Activated CD8-positive, alpha-beta memory T cell treated with anti-CD3 and anti-CD28 coated beads for 4 hours (primary cell): ENCODE results near the gene C3orf18.

Source experiments
- DNase-seq, 2 donors: peaks; one replicate each; pipeline ENCODE4 v3.0.0-alpha.2; 2020; ENCODE audit warnings: low read depth in 2 of 2

Gene C3orf18

GRCh38 chr3:50603261-50604109, 35.9 kb upstream of the C3orf18 start:
- no peak for DNase-seq

DNA sequence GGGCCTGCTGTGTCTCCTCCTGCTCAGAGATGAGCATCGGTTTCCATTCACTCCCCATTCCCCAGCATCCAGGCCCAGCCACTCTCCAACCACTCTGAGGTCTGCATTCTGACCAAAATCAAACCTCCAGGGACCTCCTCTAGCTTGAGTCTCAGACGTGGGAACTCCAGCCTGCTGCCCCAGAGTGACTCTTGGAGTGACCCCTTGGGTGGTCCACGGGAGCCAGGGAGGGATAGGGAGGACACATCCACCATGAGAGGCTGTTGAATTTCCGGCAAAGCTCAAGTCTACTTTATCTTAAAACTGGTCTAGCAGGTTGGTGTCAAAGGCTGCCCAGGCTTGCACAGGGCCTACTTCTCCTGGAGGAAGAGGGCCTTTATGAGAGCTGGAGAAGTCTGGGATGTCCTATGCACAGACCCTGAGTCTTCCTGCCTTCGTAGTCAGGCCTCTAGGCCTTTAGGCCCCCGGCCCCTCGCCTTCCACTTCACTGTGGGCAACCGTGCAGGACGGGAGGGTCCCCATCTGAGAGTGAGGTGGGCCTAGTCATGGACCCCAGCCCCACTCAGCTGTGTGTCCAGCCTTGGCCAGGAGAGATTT, 35.1 kb upstream of the C3orf18 start:
- no peak for DNase-seq

- DNase-seq: peak; percentile 59 to 89
Measured at GRCh38 chr3:50600841-50601591, 33.5 kb upstream of the C3orf18 start.

GRCh38 chr3:50600141-50600753, 32.7 kb upstream of the C3orf18 start:
- no peak for DNase-seq

GRCh38 chr3:50599716-50600118, 32.2 kb upstream of the C3orf18 start:
- no peak for DNase-seq

DNA sequence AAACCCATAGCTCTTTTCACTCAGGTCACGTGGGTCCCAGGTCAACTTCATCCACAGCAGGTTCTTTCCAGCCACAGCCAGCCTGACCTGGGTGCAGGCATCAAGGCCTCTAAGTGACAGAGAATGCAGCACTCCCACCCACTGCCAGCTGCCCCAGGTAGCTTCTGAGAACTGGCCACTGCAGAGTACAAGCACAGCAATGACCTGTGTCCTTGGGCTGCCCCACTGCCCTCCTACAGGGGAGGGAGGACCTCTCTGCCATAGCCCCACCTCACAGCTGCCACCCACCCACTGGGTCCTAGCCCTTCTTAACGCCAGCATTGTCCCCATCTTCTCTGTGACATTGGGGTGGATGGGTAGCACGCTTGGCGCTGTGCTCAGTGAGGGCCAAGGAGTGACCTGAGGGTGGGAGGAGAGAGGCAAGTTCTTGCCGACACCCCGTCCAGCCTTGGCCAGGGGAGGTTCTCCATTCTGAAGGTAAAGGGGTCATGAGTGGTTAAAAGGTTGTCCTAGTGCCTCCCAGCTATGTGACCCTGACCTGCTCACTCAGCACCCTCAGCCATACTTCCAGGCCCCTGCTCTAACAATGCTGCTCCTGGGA, 31.7 kb upstream of the C3orf18 start:
- no peak for DNase-seq

DNA sequence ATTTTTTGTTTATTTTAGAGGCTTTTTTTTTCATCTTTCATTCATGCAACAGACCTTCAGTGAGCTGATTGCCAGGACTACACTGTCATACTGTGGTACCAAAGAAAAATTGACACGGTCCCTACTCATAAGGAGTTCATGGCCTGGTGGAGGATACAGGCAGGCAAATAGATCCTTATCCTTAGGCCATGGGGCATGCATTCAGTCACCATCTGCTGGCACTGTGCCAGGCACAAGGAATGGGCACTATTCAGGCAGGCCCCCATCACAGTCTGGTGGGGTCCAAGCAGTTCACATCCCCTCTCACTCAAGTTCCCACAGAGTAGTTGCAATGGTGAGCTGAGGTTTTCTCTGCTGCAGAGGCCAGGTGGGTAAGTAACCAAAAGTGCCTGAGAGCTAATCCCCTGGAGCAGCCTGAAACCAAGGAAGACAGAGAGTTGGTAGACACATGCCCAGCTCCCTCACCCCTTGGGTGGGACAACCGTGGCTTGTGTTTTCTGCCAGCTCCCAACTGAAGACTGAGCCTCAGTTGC, 26.8 kb upstream of the C3orf18 start:
- no peak for DNase-seq

DNA sequence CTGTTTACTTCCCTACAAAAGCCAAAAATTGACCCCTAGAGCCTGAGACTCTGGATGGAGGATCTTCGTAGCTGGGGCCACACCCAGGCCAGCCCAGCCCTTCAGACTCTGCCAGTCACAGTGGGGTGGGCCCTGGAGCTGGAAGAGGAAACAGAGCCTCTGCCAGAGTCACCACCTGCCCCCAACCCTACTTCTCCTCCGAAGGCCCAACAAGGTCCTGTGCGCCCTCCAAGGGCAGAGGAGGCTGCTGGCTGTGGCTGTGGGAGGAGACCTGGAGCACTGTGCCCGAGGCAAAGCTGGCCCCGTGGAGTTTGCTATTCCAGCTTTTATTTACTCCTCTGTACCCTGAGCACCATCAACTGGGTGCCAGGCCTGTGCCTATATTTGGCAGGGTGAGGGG, 25.0 kb upstream of the C3orf18 start:
- no peak for DNase-seq

DNA sequence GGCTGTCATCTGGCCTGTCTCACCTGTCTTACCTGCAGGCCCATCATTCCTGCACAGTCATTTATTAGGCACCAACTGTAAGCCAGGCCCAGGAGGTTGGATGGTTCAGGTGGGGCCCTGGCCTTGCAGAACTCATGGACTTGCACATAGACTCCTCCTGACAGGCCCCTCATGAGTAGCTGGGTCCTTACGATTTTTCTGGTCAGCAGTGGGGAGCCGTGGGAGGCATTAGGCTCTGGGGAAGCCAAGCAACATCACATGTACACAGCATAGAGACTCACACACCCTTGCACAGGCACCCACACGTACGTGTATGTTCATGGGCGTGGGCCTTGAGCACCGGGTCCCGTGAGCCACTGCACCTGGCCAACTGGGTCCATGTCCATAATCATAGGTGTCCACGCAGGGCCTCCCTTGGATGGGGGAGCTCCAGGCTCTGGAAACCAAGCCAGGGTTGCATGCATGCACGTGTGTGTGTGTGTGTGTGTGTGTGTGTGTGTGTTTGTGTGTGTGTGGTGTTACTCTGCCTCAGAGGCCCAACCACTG, 23.7 kb upstream of the C3orf18 start:
- DNase-seq: no peak

GRCh38 chr3:50588759-50589433, 21.3 kb upstream of the C3orf18 start:
- no peak for DNase-seq

DNA sequence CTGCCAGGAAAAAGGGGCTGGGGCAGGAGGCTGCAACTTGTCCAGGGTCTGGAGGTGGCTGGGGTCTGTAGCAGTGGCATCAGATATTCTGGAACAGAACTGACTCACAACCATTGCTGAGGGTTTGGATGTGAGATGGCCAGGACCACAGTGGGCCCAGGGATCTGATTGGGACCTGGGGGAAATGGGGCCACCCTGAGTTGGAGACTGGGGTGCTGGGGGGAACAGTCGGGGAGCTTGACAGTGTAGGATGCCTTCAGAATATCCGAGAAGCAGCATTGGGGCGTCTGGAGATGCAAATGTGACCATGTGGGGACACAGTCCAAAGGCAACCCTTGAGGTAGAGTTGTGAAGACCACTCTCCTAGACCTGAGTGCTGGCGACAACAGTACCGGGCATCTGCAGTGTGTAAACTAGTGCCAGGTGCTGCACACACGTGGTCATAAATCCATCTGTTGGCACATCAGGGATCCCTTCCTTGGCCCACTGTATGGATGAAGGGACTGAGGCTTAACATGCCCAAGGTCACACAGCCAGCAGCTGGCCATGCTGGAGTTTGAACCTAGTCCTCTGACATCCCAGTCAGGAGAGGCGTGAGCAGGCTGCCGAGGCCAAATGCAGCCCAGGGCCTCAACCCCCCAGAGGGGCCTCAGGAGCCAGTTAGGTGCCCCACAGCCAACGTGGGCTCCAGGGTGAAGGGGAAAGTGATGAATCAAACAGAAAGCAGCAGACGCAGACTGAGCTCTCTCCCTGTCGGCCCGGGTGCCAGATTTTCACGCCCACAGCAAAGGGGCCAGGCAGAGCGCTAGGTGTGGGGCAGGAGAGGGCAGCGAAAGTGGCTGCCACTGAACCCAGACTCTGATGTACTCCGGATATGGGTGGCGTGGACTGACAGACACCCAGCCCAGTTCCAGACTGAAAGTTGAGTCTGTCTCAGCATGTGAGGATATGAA, 20.5 kb upstream of the C3orf18 start:
- peak; percentile 43 to 52 for DNase-seq

GRCh38 chr3:50587373-50587772, 19.8 kb upstream of the C3orf18 start:
- DNase-seq: no peak

DNA sequence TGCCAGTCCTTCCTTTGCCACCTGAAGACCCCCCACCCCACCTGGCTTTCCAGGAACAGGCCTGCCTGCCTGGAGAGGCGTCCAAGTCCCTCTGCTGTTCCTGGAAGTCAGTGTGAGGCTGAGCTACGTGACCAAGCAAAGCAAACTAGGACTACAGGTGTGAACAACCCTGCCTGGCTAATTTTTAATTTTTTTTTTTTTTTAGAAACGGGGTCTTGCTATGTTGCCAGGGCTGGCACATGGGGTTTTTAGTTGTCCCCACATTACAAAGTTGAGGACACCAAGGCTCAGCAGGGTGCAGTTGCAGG, 19.2 kb upstream of the C3orf18 start:
- no peak for DNase-seq

- no peak for DNase-seq
Measured at GRCh38 chr3:50585919-50586762, 18.6 kb upstream of the C3orf18 start.

DNA sequence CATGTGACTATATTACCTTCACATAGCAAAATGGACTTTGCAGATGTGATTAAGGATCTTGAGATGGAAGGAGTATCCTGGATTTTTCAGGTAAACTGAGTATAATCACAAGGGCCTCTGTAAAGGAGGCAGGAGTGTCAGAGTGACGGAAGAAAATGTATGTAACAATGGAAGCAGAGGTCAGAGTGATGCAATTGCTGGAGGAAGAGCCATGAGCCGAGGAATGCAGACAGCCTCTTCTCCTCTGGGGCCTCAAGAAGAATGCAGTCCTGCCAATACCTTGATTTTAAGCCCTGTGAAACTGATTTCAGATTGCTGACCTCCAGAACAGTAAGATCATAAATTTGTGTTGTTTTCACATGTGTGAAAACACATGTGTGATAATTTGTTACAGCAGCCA, 16.8 kb upstream of the C3orf18 start:
- no peak for DNase-seq

DNA sequence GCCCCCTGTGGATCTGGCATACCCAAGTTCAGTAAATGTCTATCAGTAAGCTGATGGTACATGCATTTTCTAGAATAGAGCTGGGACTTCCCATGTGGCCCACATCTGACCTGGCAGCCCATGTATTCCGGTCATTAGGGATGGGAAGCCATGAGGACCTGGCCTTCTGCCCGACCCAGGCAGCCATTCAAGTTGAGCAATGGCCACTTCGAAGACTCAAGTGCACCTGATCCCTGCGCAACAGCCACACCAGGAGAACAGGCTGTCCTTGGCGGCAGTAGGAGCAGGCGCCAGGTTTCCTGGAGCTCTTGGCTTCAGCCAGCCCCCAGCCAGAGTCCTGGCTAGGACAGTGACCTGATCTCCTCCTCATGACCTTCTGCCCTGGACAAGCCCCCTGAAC, 16.4 kb upstream of the C3orf18 start:
- no peak for DNase-seq

- DNase-seq: no peak
Measured at GRCh38 chr3:50582083-50582482, 14.5 kb upstream of the C3orf18 start.

DNA sequence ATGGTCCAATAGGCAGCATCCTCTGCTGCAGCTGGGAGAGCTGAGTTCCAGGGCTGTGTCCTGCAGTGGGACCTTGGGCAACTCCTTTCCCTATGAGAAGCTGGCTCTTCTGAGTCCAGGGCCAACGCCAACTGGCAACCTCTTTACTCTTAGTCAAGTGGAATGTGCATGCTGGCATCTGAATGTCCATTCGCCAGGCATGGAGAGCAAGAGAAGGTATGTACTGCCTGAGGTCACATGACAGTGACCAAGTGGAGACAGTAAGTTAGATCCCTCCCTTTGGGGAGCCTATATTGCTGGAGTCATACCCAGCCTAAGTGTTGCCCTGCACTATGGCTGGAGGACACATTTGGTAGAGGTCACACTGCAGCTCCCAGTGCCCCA, 13.9 kb upstream of the C3orf18 start:
- DNase-seq: no peak
